Stimulated activated naive CD8-positive, alpha-beta T cell treated with anti-CD3 and anti-CD28 coated beads, Interleukin-15, Interleukin-2, amounts not matched to agents 100 U/mL and 50 U/mL, for 24 hours (primary cell): ENCODE data around the gene CHCHD4.
"Not testable (repeated sequence)": the region's sequence is repeated elsewhere in the genome, so short reads cannot be mapped to it uniquely, and the experiment has no call there.

Experiments used
- ATAC-seq: fragments of 150-1000 bp; cut with Tn5 transposase; one replicate; pipeline ENCODE4 v1.10.0; 2021
- DNase-seq: peaks from one replicate; pipeline ENCODE4 v3.0.0; 2021

Gene CHCHD4

GRCh38 chr3:14134291-14134690, 9.6 kb upstream of the CHCHD4 start:
- no peak for DNase-seq
- ATAC-seq: no peak

GRCh38 chr3:14133876-14134275, 9.2 kb upstream of the CHCHD4 start:
- ATAC-seq: no peak

DNA sequence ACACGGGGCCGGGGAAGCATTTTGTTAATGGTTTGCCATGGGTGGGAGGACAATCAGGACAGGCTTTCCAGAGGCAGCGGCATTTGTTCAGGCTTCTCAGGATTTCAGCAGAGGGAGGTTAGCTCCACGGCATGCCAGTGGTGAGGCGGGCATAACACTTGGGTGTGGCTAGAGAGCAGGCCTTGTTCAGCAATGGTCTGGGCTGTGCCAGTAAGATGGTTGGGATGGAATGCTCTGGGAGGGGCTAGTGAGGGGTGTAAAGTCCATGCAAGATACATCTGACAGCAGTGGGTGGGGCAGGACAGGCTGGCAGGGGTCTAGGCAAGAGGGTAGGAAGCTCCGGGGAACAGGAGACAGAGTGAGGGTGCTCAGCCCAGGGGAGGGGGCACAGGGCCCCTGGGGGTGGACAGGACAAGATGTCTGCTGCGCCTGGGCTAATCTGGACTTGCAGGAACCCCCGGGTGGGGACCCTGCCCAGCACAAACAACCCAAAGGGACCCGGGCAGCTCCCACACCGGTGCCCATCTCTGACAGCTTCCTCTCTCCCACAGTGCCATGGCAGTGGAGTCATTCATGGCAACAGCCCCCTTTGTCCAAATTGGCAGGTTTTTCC, 8.6 kb upstream of the CHCHD4 start:
- ATAC-seq: no peak
- no peak for DNase-seq

More at GRCh38 chr3:14133876-14134275, 9.2 kb upstream of the CHCHD4 start:
- no peak for DNase-seq

- no peak for DNase-seq
- ATAC-seq: no peak
Measured at GRCh38 chr3:14132689-14133088, 8.0 kb upstream of the CHCHD4 start.

DNA sequence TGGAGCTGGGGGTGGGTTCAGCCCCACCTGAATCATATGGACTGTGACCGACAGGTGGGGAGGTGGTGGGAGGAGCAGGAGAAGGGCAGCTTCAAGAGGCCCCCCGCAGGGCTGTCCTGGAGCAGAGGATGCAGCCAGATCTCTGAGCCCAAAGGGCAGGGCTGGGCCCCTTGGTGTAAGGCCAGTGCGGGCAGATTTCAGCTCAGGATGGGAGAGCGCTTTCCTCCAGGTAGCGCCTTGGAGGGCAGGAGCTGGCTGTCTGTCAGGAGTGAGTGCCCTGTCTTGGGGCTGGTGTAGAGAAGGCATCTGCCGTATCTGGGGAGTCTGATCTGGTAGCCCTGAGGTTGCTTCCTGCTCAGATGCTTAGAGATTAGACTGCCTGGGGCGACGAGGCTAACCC, 7.5 kb upstream of the CHCHD4 start:
- no peak for ATAC-seq
- DNase-seq: no peak

DNA sequence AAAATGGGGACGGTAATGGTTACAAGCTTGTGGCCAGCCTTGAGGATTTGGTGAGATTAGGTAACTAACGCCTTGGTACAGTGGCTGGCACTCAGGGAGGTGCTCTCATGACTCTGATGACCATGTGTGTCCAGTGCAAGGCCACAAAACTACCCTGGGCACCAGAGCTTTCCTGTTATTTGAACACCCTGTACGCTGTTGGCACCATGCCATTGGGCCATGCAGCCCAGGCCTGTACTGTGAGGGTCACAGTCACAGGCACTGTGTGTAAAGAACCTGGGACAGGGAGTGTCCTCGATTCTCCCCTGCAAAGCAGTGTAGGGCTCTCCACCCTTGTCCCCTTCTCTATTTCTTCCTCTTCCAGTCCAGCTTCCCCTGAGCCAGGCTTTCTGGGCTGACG, 6.5 kb upstream of the CHCHD4 start:
- DNase-seq (no peak), ATAC-seq (no peak)

DNA sequence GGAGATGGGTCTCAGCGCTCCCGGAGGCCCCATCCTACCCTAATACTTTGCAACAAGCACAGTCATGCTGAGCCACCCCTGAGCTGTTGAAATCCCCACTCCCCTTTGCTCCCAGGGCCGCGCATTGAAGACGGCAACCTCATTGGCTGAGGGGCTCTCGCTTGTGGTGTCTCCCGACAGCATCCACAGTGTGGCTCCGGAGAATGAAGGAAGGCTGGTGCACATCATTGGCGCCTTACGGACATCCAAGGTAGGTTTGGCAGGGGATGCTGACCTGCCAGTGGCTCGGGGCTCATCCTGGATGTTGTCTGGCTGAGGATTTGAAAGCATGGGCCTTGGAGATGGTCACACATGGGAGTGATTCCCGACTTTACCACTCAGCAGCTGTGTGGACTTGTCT, 6.0 kb upstream of the CHCHD4 start:
- DNase-seq: no peak
- ATAC-seq: no peak

GRCh38 chr3:14130230-14130629, 5.6 kb upstream of the CHCHD4 start:
- no peak for ATAC-seq

DNA sequence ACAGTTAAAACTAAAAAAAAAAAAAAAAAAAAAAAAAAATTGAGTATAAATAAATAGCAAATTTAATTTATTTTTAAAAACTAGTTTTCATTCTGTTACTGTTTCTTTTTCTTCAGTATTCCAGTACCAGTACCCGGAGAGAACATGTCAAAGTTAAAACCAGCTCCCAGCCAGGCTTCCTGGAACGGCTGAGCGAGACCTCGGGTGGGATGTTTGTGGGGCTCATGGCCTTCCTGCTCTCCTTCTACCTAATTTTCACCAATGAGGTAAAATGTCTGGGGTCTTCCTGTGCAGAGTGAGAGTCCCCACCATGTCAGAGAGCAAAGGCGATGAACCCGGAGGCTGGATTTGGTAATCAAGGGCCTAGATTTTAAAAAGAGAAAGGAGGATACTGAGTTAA, 4.6 kb upstream of the CHCHD4 start:
- ATAC-seq: no peak
- DNase-seq: no peak

More at GRCh38 chr3:14130230-14130629, 5.6 kb upstream of the CHCHD4 start:
- DNase-seq: no peak

DNA sequence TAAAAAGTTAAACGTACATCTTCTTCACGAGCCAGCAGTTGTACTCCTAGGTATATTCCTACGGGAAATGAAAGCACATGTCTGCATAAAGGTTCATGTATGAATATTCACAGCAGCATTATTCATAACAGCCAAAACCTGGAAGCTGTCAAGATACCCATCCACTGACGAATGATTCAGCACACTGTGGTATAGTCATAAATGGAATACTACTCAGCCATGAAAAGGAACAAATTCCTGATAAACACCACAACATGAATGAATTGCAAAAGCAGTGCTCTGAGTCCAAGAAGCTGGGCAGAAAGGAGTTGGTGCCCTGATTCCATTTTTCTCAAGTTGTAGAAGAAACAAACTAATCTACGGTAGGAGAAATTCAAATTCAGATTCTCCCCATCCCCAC, 4.1 kb upstream of the CHCHD4 start:
- no peak for DNase-seq
- no peak for ATAC-seq

DNA sequence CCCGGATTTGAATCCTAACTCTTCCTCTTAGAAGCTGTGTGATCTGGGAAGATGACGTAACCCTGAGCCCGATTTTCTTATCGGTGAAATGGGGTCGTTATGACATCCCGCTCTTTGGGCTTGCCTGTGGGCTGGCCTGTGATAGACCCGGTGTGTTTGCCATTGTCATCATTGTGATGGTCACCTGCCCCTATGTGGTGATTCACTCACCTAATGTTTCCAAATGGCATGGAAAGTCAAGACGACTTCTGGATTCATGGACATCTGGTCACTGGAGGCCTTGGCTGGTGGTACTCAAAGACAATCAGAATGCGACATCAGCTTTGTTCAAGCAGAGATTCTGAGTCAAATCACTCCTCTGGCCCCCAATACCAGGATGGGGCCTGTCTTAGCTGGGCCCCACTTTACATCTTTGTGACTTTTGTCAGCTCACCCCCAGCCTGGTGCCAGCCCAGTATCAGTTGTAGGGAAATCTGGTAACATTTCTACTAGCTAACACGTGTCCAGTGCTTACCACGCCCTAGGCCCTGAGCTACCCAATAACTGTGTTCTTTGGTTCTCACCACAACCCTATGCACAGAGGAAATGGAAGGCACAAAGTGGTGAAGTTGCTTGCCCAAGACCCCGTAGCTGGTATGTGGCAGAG, 3.0 kb upstream of the CHCHD4 start:
- ATAC-seq: no peak
- DNase-seq: no peak

DNA sequence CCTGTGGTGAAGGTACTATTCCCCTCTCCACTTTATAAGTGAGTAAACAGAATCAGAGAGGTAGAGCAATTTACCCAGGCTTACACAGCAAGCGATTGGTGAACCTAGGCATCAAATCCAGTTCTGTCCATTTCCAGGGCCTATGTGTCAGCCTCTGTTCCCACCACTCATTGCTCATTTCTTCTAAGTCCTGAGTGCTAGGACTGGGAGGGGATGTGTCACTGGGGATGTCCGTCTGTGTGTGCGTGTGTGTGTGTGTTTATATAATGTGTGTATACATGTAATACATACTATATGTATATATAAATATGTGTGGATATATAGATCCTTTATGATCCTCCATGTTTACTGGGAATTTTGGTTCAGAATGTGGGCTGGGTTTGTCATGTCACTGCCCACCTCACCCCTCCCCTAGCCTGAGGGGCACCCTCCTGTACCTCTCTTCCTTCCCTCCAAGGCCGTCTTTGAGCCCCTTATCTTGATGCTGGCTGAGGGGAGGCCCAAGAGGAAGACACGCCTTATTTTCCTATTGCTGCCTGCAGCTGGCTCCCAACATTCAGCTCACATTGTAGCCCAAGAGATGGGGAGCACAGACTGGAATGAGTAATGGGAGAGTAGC, 2.3 kb upstream of the CHCHD4 start:
- no peak for ATAC-seq

DNA sequence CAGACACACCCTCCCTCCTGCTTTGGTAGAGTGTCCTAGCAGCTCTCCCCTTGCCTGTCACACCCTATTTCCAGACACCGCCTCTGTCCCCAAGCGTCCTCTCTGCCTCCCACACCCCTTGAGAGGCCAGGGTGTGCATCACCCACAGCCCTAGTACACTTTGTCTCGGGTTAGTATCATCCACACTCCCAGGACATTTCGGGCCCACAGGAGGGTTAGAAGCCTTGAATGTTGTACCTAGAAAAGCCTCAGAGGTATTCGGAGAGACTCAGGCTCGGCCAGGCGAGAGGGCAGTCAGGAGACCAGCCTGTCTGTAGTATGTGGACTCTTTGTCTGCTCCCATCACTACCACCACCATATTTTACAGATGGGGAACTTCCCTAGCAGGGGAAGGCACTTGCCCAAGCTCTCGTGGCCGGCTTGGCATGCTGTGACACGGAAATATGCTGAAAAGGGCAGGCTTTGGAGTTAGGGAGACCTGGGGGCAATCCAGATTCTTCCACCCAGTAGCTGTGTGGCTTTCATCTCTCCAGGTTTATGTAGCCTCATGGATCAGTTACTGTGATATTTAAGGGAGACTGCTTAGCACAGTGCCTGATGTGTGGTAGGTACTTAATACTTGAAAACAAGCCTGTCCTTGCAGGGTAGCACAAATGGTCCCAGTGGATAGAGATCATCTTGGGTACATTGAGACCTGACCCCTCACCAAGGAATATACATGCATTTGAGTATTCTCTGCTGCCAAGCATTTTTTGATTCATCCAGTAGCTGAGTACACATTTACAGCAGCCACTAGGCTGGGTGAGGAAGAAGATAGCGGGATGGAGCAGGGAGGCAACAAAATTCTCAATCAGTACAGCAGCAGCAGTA, 1.6 kb upstream of the CHCHD4 start:
- ATAC-seq: no peak
- no peak for DNase-seq

More for the DNA sequence above, 2.3 kb upstream of the CHCHD4 start:
- DNase-seq: no peak

DNA sequence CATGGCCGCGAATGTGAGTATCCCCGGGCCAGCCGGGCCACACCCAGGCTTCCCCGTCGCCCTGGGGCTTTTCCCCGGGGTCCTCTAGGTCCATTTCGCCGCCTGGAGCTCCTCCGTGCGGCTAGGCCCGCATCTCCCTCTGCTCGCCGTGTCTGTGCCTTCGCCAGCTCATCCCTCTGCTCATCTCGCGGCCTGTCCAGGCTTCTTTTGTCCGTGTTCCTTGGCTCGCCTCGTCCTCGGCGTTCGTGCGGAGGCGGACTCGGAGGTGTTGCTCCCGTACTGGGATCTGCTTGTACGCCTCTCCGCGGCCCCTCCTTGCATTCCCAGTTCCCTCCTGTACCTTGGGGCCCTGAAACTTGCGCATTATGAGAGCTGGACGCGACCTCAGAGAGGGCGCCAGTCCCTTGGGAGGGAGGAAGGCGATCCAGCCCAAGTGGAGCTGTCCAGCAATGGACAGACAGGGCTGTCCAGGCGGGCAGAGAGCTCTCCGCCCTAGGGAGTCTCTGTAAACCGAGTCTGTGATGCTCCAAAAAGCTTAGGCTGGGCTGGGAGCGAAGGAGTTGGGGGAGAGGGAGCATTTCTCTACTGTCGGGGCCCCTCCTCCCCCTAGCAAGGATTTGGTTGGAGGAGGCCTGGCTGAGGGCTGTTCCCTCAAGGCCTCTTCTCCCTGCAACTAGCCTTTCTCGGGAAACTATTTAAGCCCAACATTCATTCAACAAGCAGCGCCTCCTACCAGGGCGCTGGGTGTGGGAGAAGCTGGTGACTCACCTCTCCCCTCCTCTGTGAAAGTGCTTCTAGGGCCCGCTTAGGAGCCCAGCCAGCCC, 735 bp upstream of the CHCHD4 start:
- peak; percentile 63 for DNase-seq
- ATAC-seq: peak; percentile 64

GRCh38 chr3:14124223-14124614, 451 bp downstream of the CHCHD4 start:
- ATAC-seq (peak; percentile 42), DNase-seq (peak; percentile 68)

GRCh38 chr3:14123308-14124222, 1.1 kb downstream of the CHCHD4 start:
- ATAC-seq (no peak), DNase-seq (no peak)

DNA sequence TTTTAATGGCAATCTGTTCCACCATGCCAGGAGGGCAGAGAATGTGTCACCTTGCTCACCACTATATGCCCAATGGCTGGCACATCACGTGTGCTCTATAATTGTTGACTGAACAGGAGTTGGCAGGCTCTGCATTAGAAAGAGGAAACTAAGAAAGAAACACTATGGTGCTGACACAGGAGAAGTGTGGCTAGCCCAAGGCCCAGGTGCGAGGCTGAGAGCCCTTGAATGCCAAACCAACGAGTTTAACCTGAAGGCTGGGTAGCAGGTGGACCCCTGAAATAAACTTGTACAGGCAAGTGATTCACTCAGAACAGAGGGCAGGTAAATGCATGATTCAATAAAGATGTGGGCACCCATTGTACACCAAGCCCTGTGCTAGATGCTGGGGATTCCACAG, 2.4 kb downstream of the CHCHD4 start:
- DNase-seq: no peak
- ATAC-seq: no peak

DNA sequence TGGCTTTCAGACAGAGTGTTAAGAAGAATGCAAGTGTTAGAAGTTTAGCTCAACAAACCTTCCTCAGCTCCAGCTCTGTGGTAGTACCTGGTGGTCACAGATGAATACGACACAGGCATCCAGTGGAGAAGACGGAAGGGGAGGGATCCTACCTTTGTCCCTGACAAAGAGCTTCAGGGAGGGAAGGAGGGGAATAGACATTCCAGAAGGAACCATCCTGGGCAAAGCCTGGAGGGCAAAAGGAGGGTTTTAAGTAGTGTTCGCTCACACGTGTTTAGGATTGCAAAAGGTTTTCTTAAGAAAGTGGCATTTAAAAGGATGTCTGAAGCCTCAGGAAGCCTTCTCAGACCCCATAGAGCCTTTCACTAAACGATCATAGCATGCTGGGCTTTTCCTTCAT, 2.8 kb downstream of the CHCHD4 start:
- ATAC-seq (no peak), DNase-seq (no peak)

GRCh38 chr3:14120921-14121448, 3.7 kb downstream of the CHCHD4 start:
- not testable (repeated sequence) for DNase-seq, ATAC-seq

- ATAC-seq: no peak
- DNase-seq: no peak
Measured at GRCh38 chr3:14120111-14120920, 4.4 kb downstream of the CHCHD4 start.
